ENCODE data around the gene ABHD12B.
A peak's percentile ranks its signal among the peaks of the same experiment; 100 is the strongest.

Gene ABHD12B

GRCh38 chr14:50859296-50859624, 12.6 kb upstream of the ABHD12B start:
- TF ChIP-seq CTCF (IDR thresholded peaks at IDR 0.05; ENCODE audit: extremely low read depth, missing control alignments), result no peak
- no peak for DNase-seq (ENCODE audit: low spot score)

- TF ChIP-seq CTCF (IDR thresholded peaks at IDR 0.05; ENCODE audit: extremely low read depth, missing control alignments), result peak; percentile 47
- peak; percentile 83 for DNase-seq (ENCODE audit: low spot score)
Measured at GRCh38 chr14:50860478-50861086, 11.3 kb upstream of the ABHD12B start.

GRCh38 chr14:50862036-50862570, 9.8 kb upstream of the ABHD12B start:
- DNase-seq (ENCODE audit: low spot score), result no peak
- TF ChIP-seq CTCF (IDR thresholded peaks at IDR 0.05; ENCODE audit: extremely low read depth, missing control alignments), result no peak

GRCh38 chr14:50864237-50864636, 7.6 kb upstream of the ABHD12B start:
- DNase-seq (ENCODE audit: low spot score), result no peak
- no peak for TF ChIP-seq CTCF (IDR thresholded peaks at IDR 0.05; ENCODE audit: extremely low read depth, missing control alignments)

- TF ChIP-seq CTCF (IDR thresholded peaks at IDR 0.05; ENCODE audit: extremely low read depth, missing control alignments), result no peak
- DNase-seq (ENCODE audit: low spot score), result no peak
Measured at GRCh38 chr14:50864946-50865345, 6.9 kb upstream of the ABHD12B start.

- TF ChIP-seq CTCF (IDR thresholded peaks at IDR 0.05; ENCODE audit: extremely low read depth, missing control alignments), result no peak
- no peak for DNase-seq (ENCODE audit: low spot score)
Measured at GRCh38 chr14:50865391-50866076, 6.3 kb upstream of the ABHD12B start.

GRCh38 chr14:50871228-50871627, 625 bp upstream of the ABHD12B start:
- TF ChIP-seq CTCF (IDR thresholded peaks at IDR 0.05; ENCODE audit: extremely low read depth, missing control alignments), result no peak

More at GRCh38 chr14:50871228-50871627, 625 bp upstream of the ABHD12B start:
- no peak for DNase-seq (ENCODE audit: low spot score)
